ENCODE data around the gene SCN3A.

Gene SCN3A

DNA sequence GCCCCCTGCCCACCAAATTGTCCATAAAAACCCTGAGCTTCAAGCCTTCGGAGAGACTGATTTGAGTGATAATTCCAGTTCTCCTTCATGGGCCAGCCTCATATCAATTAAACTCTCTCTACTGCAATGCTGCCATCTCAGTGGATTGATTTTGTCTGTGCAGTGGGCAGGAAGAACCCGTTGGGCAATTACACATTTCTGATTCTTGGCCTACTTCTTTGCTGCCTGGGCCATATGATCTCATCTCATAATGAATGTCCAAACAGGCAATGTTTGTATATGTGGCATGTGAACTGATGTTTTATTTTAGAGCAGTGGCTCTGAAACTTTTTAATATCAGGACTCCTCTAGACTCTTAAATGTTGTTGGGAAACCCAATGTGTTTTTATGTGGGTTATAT is 147.3 kb downstream of the SCN3A start:
- DNase-seq (ENCODE audit: low read depth) = no peak

DNA sequence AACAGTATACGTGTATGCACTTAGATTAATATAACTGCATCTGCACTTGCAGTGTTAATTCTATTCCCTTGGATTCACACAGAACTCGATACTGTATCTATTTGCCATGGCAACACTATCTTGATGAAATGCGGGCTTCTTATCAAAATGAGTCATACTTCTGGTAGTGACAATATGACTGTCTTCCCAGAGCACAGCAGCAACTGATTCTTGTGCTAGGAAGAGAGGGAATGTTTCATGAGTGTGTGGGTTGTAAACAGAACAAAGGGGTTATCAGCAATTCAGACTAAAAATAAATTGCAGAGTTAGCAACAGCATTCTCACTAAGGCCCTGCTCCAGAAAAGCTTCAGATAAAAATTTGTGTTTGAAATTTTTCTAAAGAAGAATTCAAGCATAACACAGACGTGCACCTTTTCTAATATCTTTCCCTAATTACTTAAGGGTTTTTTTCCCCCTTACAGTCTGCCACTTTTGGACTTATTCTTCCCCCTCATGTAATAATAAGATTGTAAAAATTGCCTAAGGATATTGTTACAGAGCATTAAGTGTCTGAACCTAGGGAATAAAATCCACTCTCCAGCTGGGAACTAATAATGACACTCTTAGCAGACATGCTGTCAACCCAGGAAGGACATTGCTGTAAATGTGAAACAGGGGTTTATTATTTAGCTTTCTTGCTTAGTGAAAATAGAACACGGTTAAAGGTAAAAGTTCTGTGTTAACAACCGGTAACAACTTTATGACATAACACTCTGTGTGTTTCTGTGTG is 148.6 kb downstream of the SCN3A start:
- DNase-seq (ENCODE audit: low read depth) = no peak

DNA sequence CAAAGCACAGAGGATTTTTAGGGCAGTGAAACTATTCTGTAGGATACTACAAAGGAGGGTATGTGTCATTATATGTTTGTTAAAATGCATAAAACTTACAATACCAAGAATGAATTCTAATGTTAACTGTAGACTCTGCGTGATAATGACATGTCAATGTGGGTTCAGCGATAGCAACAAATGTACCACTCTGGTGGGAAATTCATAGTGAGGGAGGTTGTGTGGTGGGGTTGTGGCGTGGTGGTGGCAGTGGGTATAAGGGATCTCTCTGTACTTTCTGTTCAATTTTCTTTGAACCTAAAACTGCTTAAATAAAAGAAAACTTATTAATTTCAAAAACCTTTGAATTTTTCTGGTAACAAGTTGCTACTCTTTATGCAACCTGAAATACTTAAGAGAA is 149.2 kb downstream of the SCN3A start:
- DNase-seq (ENCODE audit: low read depth) = no peak

DNA sequence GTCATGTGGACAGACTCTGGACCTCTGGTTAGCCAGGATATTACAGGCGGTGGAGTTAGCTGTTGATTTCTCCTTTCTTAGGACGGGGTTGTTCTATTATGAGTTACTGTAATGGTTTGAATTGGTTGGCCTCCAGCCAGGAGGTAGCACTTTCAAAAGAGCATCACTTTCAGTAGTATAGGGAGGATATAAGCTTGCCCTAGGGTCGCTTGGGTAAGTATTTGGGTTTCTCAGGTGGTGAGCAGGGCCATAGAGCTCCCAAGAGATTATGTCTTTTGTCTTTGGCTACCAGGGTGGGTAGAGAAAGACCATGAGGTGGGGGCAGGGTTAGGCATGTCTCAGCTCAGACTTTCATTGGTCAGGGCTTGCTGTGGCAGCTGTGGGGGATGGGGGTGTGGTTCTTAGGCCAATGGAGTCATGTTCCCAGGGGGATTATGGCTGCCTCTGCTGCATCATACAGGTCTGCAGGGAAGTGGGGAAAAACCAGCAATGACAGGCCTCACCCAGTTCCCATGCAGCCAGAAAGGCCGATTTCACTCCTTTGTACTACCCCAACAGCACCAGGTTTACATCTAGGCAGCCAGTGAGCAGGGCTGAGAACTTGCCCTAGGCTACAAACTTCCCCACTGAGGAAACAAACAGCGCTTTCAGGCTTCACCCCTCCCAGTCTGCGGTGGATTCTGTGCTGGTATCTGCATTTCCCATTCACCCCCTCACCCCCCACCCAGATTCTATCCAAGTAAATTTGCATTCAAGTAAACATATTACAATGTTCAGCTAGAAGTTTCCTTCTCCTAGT is 159.1 kb downstream of the SCN3A start:
- no peak for DNase-seq (ENCODE audit: low read depth)
